Erythroblast (primary cell): ENCODE data around the gene RTN4IP1.

ENCODE experiments used
- GATA1 ChIP-seq: IDR thresholded peaks from 2 replicates; pipeline ENCODE4 v1.6.1; 2011; ENCODE audit warnings: low read depth, mild to moderate bottlenecking, control low read depth, low read length, moderate library complexity
- POLR2A ChIP-seq: IDR thresholded peaks from 2 replicates; pipeline ENCODE4 v1.6.1; 2011; ENCODE audit warnings: mild to moderate bottlenecking, low read length

GRCh38 chr6:106558364-106558763 lies 70.9 kb downstream of the RTN4IP1 start:
- TF ChIP-seq POLR2A (no peak), GATA1 (no peak)
